IgD-negative memory B cell (primary cell): ENCODE results near the gene TAF6L. TPM values are rescaled to one million over a fixed set of nuclear protein-coding genes. Genes with fewer than 3 reads are reported as not detected.
"Not testable (repeated sequence)": the region's sequence is repeated elsewhere in the genome, so short reads cannot be mapped to it uniquely, and the experiment has no call there.

Experiments used
- H3K27ac Mint-ChIP-seq, 3 donors: one replicate each; pipeline ENCODE4 v1.8.0; 2020 to 2022; ENCODE audit warnings: mild to moderate bottlenecking in 3 of 3, mixed read lengths in 3 of 3, moderate library complexity in 1 of 3
- H3K27me3 Mint-ChIP-seq: one replicate; pipeline ENCODE4 v1.8.0; 2021; ENCODE audit warnings: mixed read lengths
- H3K36me3 Mint-ChIP-seq: one replicate; pipeline ENCODE4 v1.8.0; 2020; ENCODE audit warnings: mild to moderate bottlenecking, mixed read lengths
- H3K4me1 Mint-ChIP-seq, 3 donors: one replicate each; pipeline ENCODE4 v1.8.0; 2020 to 2022; ENCODE audit warnings: mixed read lengths in 3 of 3, mild to moderate bottlenecking in 1 of 3
- H3K4me3 Mint-ChIP-seq, 4 donors: one replicate each; pipeline ENCODE4 v1.8.0; 2020 to 2022; ENCODE audit warnings: mild to moderate bottlenecking in 4 of 4, mixed read lengths in 4 of 4, moderate library complexity in 3 of 4
- H3K9me3 Mint-ChIP-seq, 3 donors: one replicate each; pipeline ENCODE4 v1.8.0; 2020 to 2021; ENCODE audit warnings: mixed read lengths in 3 of 3, mild to moderate bottlenecking in 1 of 3
- polyA plus RNA-seq: library from polyadenylated mRNA; unstranded; fragments of 300-500 nt; fragmentation: Illumina TruSeq; gene quantifications from one replicate; pipeline ENCODE4 v1.2.3, GENCODE V29; 2021

Gene TAF6L
- polyA plus RNA-seq, 1 donor from 2014 or later = 12.2 TPM

- Mint-ChIP-seq H3K9me3 (no peaks in the 10 kb centered on the region), H3K27me3 (no peaks in the 10 kb centered on the region), H3K4me3 (peak overlapping the region; percentile 98 to 99 (median 98)), H3K27ac (peak overlapping the region; percentile 97 to 99 (median 98)), H3K4me1 (peaks cover 13 to 16% (median 15%) of the 10 kb centered on the region in 3 donors), H3K36me3 (peaks cover 6% of the 10 kb centered on the region)
Observed at GRCh38 chr11:62805961-62806441, 34.8 kb downstream of the TAF6L start.

GRCh38 chr11:62806611-62807121 lies 35.5 kb downstream of the TAF6L start:
- peak overlapping the region in 1 of 3 donors; percentile 97 for H3K27ac Mint-ChIP-seq
- H3K4me1 Mint-ChIP-seq = peaks cover 13 to 20% (median 15%) of the 10 kb centered on the region in 3 donors
- no peaks in the 10 kb centered on the region for H3K9me3 Mint-ChIP-seq
- no peaks in the 10 kb centered on the region for H3K27me3 Mint-ChIP-seq
- H3K4me3 Mint-ChIP-seq = peak overlapping the region; percentile 21 to 99 (median 80)
- peaks cover under 1% of the 10 kb centered on the region for H3K36me3 Mint-ChIP-seq

GRCh38 chr11:62810748-62811147 lies 39.6 kb downstream of the TAF6L start:
- peak overlapping the region in 1 of 4 donors; percentile 52 for H3K4me3 Mint-ChIP-seq
- H3K27ac Mint-ChIP-seq = peak overlapping the region in 1 of 3 donors; percentile 78
- no peaks in the 10 kb centered on the region for H3K27me3 Mint-ChIP-seq
- H3K36me3 Mint-ChIP-seq = no peaks in the 10 kb centered on the region
- no peaks in the 10 kb centered on the region for H3K9me3 Mint-ChIP-seq
- H3K4me1 Mint-ChIP-seq = peaks cover 5 to 8% (median 5%) of the 10 kb centered on the region in 3 donors

- H3K27ac Mint-ChIP-seq = peak overlapping the region in 2 of 3 donors; percentile 1 to 78
- peak overlapping the region in 1 of 4 donors; percentile 52 for H3K4me3 Mint-ChIP-seq
Observed at GRCh38 chr11:62811659-62812058, 40.5 kb downstream of the TAF6L start.

GRCh38 chr11:62816557-62816956 lies 45.4 kb downstream of the TAF6L start:
- no peak overlapping the region for H3K27ac Mint-ChIP-seq
- no peak overlapping the region for H3K4me3 Mint-ChIP-seq
- no peaks in the 10 kb centered on the region for H3K9me3 Mint-ChIP-seq
- H3K27me3 Mint-ChIP-seq = no peaks in the 10 kb centered on the region
- peaks cover 0 to 2% (median 0%) of the 10 kb centered on the region in 3 donors for H3K4me1 Mint-ChIP-seq
- H3K36me3 Mint-ChIP-seq = peaks cover 6% of the 10 kb centered on the region

More at GRCh38 chr11:62811659-62812058, 40.5 kb downstream of the TAF6L start:
- H3K9me3 Mint-ChIP-seq = no peaks in the 10 kb centered on the region
- no peaks in the 10 kb centered on the region for H3K27me3 Mint-ChIP-seq
- no peaks in the 10 kb centered on the region for H3K36me3 Mint-ChIP-seq
- peaks cover 0 to 8% (median 2%) of the 10 kb centered on the region in 3 donors for H3K4me1 Mint-ChIP-seq

- peaks cover 6% of the 10 kb centered on the region for H3K36me3 Mint-ChIP-seq
- no peak overlapping the region for H3K27ac Mint-ChIP-seq
- H3K9me3 Mint-ChIP-seq = no peaks in the 10 kb centered on the region
- no peaks in the 10 kb centered on the region for H3K27me3 Mint-ChIP-seq
- H3K4me3 Mint-ChIP-seq = no peak overlapping the region
- H3K4me1 Mint-ChIP-seq = no peaks in the 10 kb centered on the region
Observed at GRCh38 chr11:62817129-62817528, 45.9 kb downstream of the TAF6L start.

GRCh38 chr11:62823677-62824076 lies 52.5 kb downstream of the TAF6L start:
- Mint-ChIP-seq H3K27ac (no peak overlapping the region), H3K9me3 (no peaks in the 10 kb centered on the region), H3K36me3 (peaks cover 8% of the 10 kb centered on the region), H3K4me3 (peak overlapping the region in 1 of 4 donors; percentile 5), H3K4me1 (peaks cover 2 to 4% (median 4%) of the 10 kb centered on the region in 3 donors), H3K27me3 (no peaks in the 10 kb centered on the region)

GRCh38 chr11:62828130-62828529 lies 56.9 kb downstream of the TAF6L start:
- not testable (repeated sequence) for H3K36me3 Mint-ChIP-seq, H3K9me3 Mint-ChIP-seq, H3K27me3 Mint-ChIP-seq
- Mint-ChIP-seq H3K4me1 (peaks cover 15 to 17% (median 17%) of the 10 kb centered on the region in 3 donors), H3K27ac (peak overlapping the region in 1 of 3 donors; percentile 74), H3K4me3 (peak overlapping the region in 2 of 4 donors; percentile 27 to 46)

- H3K4me1 Mint-ChIP-seq = peaks cover 17 to 28% (median 22%) of the 10 kb centered on the region in 3 donors
- H3K36me3 Mint-ChIP-seq = peaks cover 11% of the 10 kb centered on the region
- peak overlapping the region; percentile 93 to 100 (median 96) for H3K4me3 Mint-ChIP-seq
- H3K27me3 Mint-ChIP-seq = no peaks in the 10 kb centered on the region
- no peaks in the 10 kb centered on the region for H3K9me3 Mint-ChIP-seq
- peak overlapping the region; percentile 94 to 99 (median 99) for H3K27ac Mint-ChIP-seq
Observed at GRCh38 chr11:62830904-62831519, 59.8 kb downstream of the TAF6L start.

- Mint-ChIP-seq H3K4me1 (peaks cover 17 to 28% (median 25%) of the 10 kb centered on the region in 3 donors), H3K4me3 (peak within 1 kb of the TSS; percentile 93 to 100 (median 96)), H3K27me3 (no peaks in the 10 kb centered on the region), H3K27ac (peak within 1 kb of the TSS; percentile 94 to 99 (median 99)), H3K36me3 (peaks cover 11% of the 10 kb centered on the region), H3K9me3 (no peaks in the 10 kb centered on the region)
Observed at GRCh38 chr11:62831520-62832335, 60.5 kb downstream of the TAF6L start, which contains the start of gene STX5. Gene STX5, minus strand, starts transcription at chr11:62832051. Its CDS starts 808 bp downstream, at chr11:62831243.

GRCh38 chr11:62832336-62833234 lies 61.4 kb downstream of the TAF6L start, which contains the start of gene TEX54:
Gene TEX54, minus strand, starts transcription at chr11:62832841.
- no peaks in the 10 kb centered on the region for H3K27me3 Mint-ChIP-seq
- peak within 1 kb of the TSS; percentile 94 to 99 (median 99) for H3K27ac Mint-ChIP-seq
- peak within 1 kb of the TSS; percentile 93 to 100 (median 96) for H3K4me3 Mint-ChIP-seq
- H3K9me3 Mint-ChIP-seq = no peaks in the 10 kb centered on the region
- peaks cover 11% of the 10 kb centered on the region for H3K36me3 Mint-ChIP-seq
- H3K4me1 Mint-ChIP-seq = peaks cover 17 to 28% (median 27%) of the 10 kb centered on the region in 3 donors

- H3K4me3 Mint-ChIP-seq = peak overlapping the region in 1 of 4 donors; percentile 10
- no peaks in the 10 kb centered on the region for H3K9me3 Mint-ChIP-seq
- H3K27ac Mint-ChIP-seq = peak overlapping the region in 1 of 3 donors; percentile 41
- H3K4me1 Mint-ChIP-seq = peaks cover 18 to 31% (median 31%) of the 10 kb centered on the region in 3 donors
- no peaks in the 10 kb centered on the region for H3K27me3 Mint-ChIP-seq
- H3K36me3 Mint-ChIP-seq = peaks cover 9% of the 10 kb centered on the region
Observed at GRCh38 chr11:62835336-62835735, 64.1 kb downstream of the TAF6L start.
